ENCODE measurements around the gene MAPK14. TPM values are rescaled to one million over a fixed set of nuclear protein-coding genes. Genes with fewer than 3 reads are reported as not detected.
"Not testable (repeated sequence)": the region's sequence is repeated elsewhere in the genome, so short reads cannot be mapped to it uniquely, and the experiment has no call there.

The MAPK14 gene
- total RNA-seq, 1 donor from 2014 or later = 46.2 TPM

DNA sequence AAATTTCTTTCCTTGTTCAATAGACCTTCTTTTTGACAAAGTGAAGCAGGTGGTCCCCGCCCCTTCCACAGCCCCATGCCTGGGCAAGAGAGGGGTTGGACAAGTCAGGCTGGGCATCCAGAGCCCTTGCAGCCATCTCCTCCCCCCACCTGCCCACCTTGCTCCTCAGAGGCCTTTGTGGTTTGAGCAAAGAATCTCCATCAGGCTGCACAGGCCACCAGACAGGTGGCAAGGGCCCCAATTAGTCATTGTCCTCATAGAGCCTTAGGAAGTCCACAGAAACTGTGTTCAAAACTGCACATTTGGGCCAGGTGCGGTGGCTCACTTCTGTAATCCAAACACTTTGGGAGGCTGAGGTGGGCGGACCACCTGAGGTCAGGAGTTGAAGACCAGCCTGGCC, 101.2 kb downstream of the MAPK14 start:
- peaks cover 2% of the 10 kb centered on the region for H3K9me3 Mint-ChIP-seq (ENCODE audit: unreplicated experiment)
- no peak overlapping the region for H3K27ac Mint-ChIP-seq (ENCODE audit: unreplicated experiment)
- H3K36me3 Mint-ChIP-seq (ENCODE audit: unreplicated experiment) = no peaks in the 10 kb centered on the region
- DNase-seq = no peak
- TF ChIP-seq, protein P1, sequence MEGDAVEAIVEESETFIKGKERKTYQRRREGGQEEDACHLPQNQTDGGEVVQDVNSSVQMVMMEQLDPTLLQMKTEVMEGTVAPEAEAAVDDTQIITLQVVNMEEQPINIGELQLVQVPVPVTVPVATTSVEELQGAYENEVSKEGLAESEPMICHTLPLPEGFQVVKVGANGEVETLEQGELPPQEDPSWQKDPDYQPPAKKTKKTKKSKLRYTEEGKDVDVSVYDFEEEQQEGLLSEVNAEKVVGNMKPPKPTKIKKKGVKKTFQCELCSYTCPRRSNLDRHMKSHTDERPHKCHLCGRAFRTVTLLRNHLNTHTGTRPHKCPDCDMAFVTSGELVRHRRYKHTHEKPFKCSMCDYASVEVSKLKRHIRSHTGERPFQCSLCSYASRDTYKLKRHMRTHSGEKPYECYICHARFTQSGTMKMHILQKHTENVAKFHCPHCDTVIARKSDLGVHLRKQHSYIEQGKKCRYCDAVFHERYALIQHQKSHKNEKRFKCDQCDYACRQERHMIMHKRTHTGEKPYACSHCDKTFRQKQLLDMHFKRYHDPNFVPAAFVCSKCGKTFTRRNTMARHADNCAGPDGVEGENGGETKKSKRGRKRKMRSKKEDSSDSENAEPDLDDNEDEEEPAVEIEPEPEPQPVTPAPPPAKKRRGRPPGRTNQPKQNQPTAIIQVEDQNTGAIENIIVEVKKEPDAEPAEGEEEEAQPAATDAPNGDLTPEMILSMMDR (IDR thresholded peaks at IDR 0.05; ENCODE audit: partially characterized antibody, unreplicated experiment) = no peak
- H3K4me3 Mint-ChIP-seq (ENCODE audit: unreplicated experiment) = no peak overlapping the region
- H3K27me3 Mint-ChIP-seq (ENCODE audit: unreplicated experiment) = peaks cover 1% of the 10 kb centered on the region
- H3K4me1 Mint-ChIP-seq (ENCODE audit: low read depth, unreplicated experiment) = peaks cover 15% of the 10 kb centered on the region

DNA sequence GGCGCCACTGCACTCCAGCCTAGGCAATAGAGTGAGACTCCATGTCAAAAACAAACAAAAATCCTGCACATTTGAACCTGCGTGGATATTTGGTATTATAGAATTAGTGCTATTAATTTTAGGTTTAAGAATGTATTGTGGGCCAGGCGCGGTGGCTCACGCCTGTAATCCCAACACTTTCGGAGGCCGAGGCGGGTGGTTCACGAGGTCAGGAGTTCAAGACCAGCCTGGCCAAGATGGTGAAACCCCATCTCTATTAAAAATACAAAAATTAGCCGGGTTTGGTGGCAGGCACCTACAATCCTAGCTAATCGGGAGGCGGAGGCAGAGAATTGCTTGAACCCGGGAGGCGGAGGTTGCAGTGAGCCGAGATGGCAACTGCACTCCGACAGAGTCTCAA, 101.7 kb downstream of the MAPK14 start:
- not testable (repeated sequence) for H3K4me3 Mint-ChIP-seq (ENCODE audit: unreplicated experiment)

DNA sequence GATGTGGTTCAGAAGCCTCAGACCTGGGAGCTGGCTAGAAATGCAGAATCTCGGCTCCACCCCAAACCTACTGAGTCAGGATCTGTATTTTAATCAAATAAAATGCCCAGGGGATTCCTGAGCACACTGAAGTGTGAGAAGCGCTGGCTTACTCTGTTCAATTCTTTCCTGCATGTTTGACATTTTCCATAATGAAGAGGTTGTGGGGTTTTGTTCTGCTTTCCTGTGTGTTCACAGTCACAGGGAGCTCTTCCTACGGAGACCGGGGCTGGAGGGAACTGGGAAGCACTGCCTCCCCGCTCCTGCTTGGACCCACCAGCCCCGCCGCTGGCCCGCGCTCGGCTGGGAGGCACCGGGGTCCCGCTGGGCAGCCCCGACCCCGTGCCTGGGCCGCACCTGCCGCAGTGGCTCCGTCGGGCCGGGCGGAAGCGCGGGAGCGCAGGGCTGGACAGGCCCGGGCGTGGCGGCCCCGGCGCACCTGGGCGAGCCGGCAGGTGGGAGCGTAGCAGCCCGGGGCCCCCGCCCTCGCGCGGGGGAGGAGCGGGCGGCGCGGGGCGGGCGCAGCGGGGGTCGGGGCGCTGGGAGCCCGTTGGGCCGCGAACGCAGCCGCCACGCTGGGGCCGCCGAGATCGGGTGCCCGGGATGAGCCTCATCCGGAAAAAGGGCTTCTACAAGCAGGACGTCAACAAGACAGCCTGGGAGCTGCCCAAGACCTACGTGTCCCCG, 102.5 kb downstream of the MAPK14 start, which contains the start of gene MAPK13:
TSS of gene MAPK13 (plus strand) at position 573 of the 726 bp plus-strand sequence. CDS start at position 643, 70 bp downstream.
- TF ChIP-seq, protein P1 (IDR thresholded peaks at IDR 0.05; ENCODE audit: partially characterized antibody, unreplicated experiment) = no peak
- H3K4me3 Mint-ChIP-seq (ENCODE audit: unreplicated experiment) = peak within 1 kb of the TSS; percentile 64
- H3K4me1 Mint-ChIP-seq (ENCODE audit: low read depth, unreplicated experiment) = peaks cover 16% of the 10 kb centered on the region
- H3K27ac Mint-ChIP-seq (ENCODE audit: unreplicated experiment) = no peak within 1 kb of the TSS
- H3K36me3 Mint-ChIP-seq (ENCODE audit: unreplicated experiment) = no peaks in the 10 kb centered on the region
- DNase-seq = no peak
- H3K9me3 Mint-ChIP-seq (ENCODE audit: unreplicated experiment) = peaks cover 2% of the 10 kb centered on the region
- H3K27me3 Mint-ChIP-seq (ENCODE audit: unreplicated experiment) = peaks cover 1% of the 10 kb centered on the region

More for the DNA sequence above, 101.7 kb downstream of the MAPK14 start:
- H3K27ac Mint-ChIP-seq (ENCODE audit: unreplicated experiment); H3K9me3 Mint-ChIP-seq (ENCODE audit: unreplicated experiment); H3K36me3 Mint-ChIP-seq (ENCODE audit: unreplicated experiment); DNase-seq; H3K27me3 Mint-ChIP-seq (ENCODE audit: unreplicated experiment): not testable (repeated sequence)
- H3K4me1 Mint-ChIP-seq (ENCODE audit: low read depth, unreplicated experiment) = peaks cover 15% of the 10 kb centered on the region

DNA sequence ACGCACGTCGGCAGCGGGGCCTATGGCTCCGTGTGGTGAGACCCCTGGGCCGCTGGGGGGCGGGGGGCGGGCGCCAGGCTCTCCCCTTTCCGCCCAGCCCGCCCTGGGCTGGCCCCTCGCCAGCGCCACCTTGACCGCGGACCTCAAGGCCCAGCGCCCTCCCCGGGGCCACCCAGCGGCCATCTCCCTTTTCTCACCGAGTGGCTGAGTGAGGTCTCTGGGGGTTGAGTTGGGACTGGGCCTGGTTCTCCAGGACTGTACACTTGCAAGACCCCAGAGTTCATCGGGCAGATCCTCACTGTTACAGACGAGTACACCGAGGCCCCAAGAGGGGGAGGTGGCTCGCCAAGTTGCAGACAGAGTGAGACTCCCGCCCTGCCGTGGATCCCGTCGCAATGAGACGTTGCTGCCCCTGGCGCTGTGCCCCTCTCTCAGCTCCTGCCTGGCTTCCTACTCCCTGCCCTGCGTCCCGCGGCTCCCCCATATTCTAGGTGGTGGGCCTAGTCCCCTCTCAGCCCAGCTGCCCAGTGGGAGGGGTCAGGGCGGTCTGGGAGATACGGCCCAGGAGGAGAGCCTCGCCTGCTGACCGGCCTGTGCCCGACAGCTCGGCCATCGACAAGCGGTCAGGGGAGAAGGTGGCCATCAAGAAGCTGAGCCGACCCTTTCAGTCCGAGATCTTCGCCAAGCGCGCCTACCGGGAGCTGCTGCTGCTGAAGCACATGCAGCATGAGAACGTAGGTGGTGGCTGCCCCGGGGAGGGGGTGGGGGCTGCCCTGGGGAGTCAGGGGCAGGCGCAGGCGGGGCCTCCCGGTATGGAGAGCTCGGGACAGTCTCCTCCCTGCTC, 103.3 kb downstream of the MAPK14 start:
- H3K4me3 Mint-ChIP-seq (ENCODE audit: unreplicated experiment) = peak overlapping the region; percentile 39
- H3K27me3 Mint-ChIP-seq (ENCODE audit: unreplicated experiment) = no peaks in the 10 kb centered on the region
- H3K36me3 Mint-ChIP-seq (ENCODE audit: unreplicated experiment) = no peaks in the 10 kb centered on the region
- peaks cover 2% of the 10 kb centered on the region for H3K9me3 Mint-ChIP-seq (ENCODE audit: unreplicated experiment)
- TF ChIP-seq, protein P1 (IDR thresholded peaks at IDR 0.05; ENCODE audit: partially characterized antibody, unreplicated experiment) = no peak
- no peak overlapping the region for H3K27ac Mint-ChIP-seq (ENCODE audit: unreplicated experiment)
- H3K4me1 Mint-ChIP-seq (ENCODE audit: low read depth, unreplicated experiment) = peaks cover 18% of the 10 kb centered on the region
- DNase-seq = no peak

DNA sequence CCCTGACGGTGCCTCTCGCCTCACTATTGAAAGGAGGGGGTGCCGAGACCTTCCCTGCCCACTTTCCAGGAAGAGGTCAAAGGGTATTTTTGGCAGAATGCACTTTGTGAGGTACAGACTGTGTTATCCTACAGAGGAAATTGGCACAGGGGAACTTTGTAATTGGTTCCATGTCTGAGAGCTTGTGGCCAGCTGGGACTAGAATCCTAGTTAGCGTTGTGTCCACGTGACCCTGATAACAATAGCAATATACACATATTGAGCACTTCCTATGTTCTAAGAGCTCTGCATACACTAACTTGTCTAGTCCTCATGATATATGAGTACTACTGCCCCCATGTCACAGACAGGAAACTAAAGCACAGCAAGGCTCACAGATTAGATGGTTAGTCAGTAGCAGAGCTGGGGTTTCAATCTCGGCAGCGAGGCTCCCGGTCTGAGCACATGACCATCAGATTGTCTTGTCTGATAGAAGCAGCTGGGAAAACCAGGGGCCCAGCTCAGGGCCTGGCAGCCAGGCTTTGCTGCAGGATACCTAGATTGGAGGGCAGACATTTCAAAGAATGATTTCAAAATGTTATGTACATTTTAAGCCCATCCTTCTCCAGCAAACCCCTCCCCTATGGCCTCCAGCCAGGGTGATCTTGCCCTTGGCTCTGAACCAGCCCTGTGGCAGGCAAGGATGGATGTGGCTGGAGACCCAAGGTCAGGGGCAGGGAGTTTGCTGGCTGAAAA, 104.1 kb downstream of the MAPK14 start:
- Mint-ChIP-seq H3K27ac (ENCODE audit: unreplicated experiment) (no peak overlapping the region), H3K36me3 (ENCODE audit: unreplicated experiment) (no peaks in the 10 kb centered on the region), H3K4me3 (ENCODE audit: unreplicated experiment) (peak overlapping the region; percentile 36), H3K27me3 (ENCODE audit: unreplicated experiment) (no peaks in the 10 kb centered on the region), H3K9me3 (ENCODE audit: unreplicated experiment) (peaks cover 2% of the 10 kb centered on the region), H3K4me1 (ENCODE audit: low read depth, unreplicated experiment) (peaks cover 24% of the 10 kb centered on the region)
- DNase-seq = no peak
- TF ChIP-seq, protein P1 (IDR thresholded peaks at IDR 0.05; ENCODE audit: partially characterized antibody, unreplicated experiment) = no peak

Data from glutamatergic neuron (in vitro differentiated cells).